K562 (cell line): ENCODE data around the gene CHRM1. TPM values are rescaled to one million over a fixed set of nuclear protein-coding genes. Genes with fewer than 3 reads are reported as not detected.

Source experiments
- ATF6 ChIP-seq: sonication (generic); formaldehyde crosslinking; IDR thresholded peaks from 2 replicates; pipeline ENCODE4 v1.4.0; 2020; ENCODE audit warnings: mild to moderate bottlenecking, missing genetic modification reagents
- CREB1 ChIP-seq, 2 experiments: sonication (generic) in 1 of 2; formaldehyde crosslinking in 1 of 2; IDR thresholded peaks; 2 replicates each; pipeline versions ENCODE4 v1.6.1 to v1.8.0; 2012 to 2022; ENCODE audit warnings: inconsistent platforms in 1 of 2, mild to moderate bottlenecking in 1 of 2, missing genetic modification reagents in 1 of 2, moderate library complexity in 1 of 2
- HOMEZ ChIP-seq: fragments of 250-450 bp; sonication (Bioruptor Pico); IDR thresholded peaks from 2 replicates; pipeline ENCODE4 v1.4.0; 2020; ENCODE audit warnings: mild to moderate bottlenecking, moderate library complexity
- RAD51 ChIP-seq: fragments of 450-650 bp; IDR thresholded peaks from 2 replicates; pipeline ENCODE4 v1.7.1; 2016; ENCODE audit warnings: low read depth, mild to moderate bottlenecking, borderline replicate concordance
- RNF219 ChIP-seq: fragments of 250-450 bp; sonication (Bioruptor Pico); IDR thresholded peaks from 2 replicates; pipeline ENCODE4 v1.5.0; 2022; ENCODE audit warnings: mild to moderate bottlenecking
- SIN3B ChIP-seq: fragments of 450-650 bp; IDR thresholded peaks from 2 replicates; pipeline ENCODE4 v1.6.1; 2017; ENCODE audit warnings: low read depth, mild to moderate bottlenecking, moderate library complexity
- SLC30A9 ChIP-seq: fragments of 250-450 bp; sonication (Bioruptor Pico); IDR thresholded peaks from 2 replicates; pipeline ENCODE4 v1.8.0; 2022; ENCODE audit warnings: mild to moderate bottlenecking, moderate library complexity
- SRSF7 ChIP-seq: fragments of 200-400 bp; formaldehyde crosslinking; optimal IDR thresholded peaks from 2 replicates; pipeline ENCODE3; 2017; ENCODE audit warnings: mild to moderate bottlenecking, low read depth, low read length
- TAF15 ChIP-seq: fragments of 200-400 bp; formaldehyde crosslinking; IDR thresholded peaks from 2 replicates; pipeline ENCODE4 v1.6.1; 2017; ENCODE audit warnings: mild to moderate bottlenecking, low read depth, low read length, moderate library complexity
- TEAD1 ChIP-seq, 2 experiments: fragments of 450-650 bp in 1 of 2; sonication (generic) in 1 of 2; formaldehyde crosslinking; IDR thresholded peaks; 2 replicates each; pipeline versions ENCODE4 v1.4.0 to v1.8.0; 2020 to 2022; ENCODE audit warnings: mild to moderate bottlenecking in 2 of 2, missing genetic modification reagents in 1 of 2
- ZNF143 ChIP-seq: sonication (generic); formaldehyde crosslinking; IDR thresholded peaks from 2 replicates; pipeline ENCODE4 v1.9.0; 2022; ENCODE audit warnings: mild to moderate bottlenecking, missing genetic modification reagents
- ZNF174 ChIP-seq: fragments of 250-450 bp; sonication (Bioruptor Pico); IDR thresholded peaks from 2 replicates; pipeline ENCODE4 v1.4.0; 2020; ENCODE audit warnings: mild to moderate bottlenecking
- ZNF239 ChIP-seq: fragments of 250-450 bp; sonication (Bioruptor Pico); IDR thresholded peaks from 2 replicates; pipeline ENCODE4 v1.4.0; 2020; ENCODE audit warnings: mild to moderate bottlenecking
- ZNF445 ChIP-seq: fragments of 250-450 bp; sonication (Bioruptor Pico); IDR thresholded peaks from 2 replicates; pipeline ENCODE4 v1.4.0; 2020; ENCODE audit warnings: low read depth, mild to moderate bottlenecking, moderate library complexity
- ZNF695 ChIP-seq: fragments of 450-650 bp; formaldehyde crosslinking; IDR thresholded peaks from 2 replicates; pipeline ENCODE4 v1.4.0; 2020; ENCODE audit warnings: mild to moderate bottlenecking, moderate library complexity
- polyA plus RNA-seq, 8 experiments: library from polyadenylated mRNA; depleted of rRNA in 4 of 8; stranded (reverse) in 5 of 8; unstranded in 3 of 8; fragments of >200 nt; fragmentation: Nextera tagmentation in 2 of 8; fragmentation: Illumina TruSeq in 1 of 8; extraction: Ambion mirVana in 2 of 8; extraction: Trizol in 1 of 8; gene quantifications; 2 replicates each; pipeline versions ENCODE4 v1.2.1 to v1.2.3, GENCODE V29; 2011 to 2014; ENCODE audit warnings: inconsistent platforms in 1 of 8, missing spikeins in 1 of 8
- total RNA-seq, 7 experiments: library from RNA; depleted of rRNA in 6 of 7; stranded (reverse); fragments of >200 nt in 6 of 7; fragmentation: Illumina TruSeq in 2 of 7; extraction: Trizol in 2 of 7; gene quantifications; 2 replicates each; pipeline versions ENCODE4 v1.2.1 to v1.2.3, GENCODE V29; 2011 to 2021; ENCODE audit warnings: low replicate concordance in 1 of 7
- TF ChIP-seq, protein P1 (sequence below): fragments of 250-450 bp; sonication (Bioruptor Pico); IDR thresholded peaks from 2 replicates; pipeline ENCODE4 v1.4.0; 2020; ENCODE audit warnings: mild to moderate bottlenecking, moderate library complexity, borderline replicate concordance
- TF ChIP-seq, protein P2 (sequence below): sonication (generic); formaldehyde crosslinking; IDR thresholded peaks from 2 replicates; pipeline ENCODE4 v1.8.0; 2023; ENCODE audit warnings: mild to moderate bottlenecking, missing genetic modification reagents

Gene CHRM1
- total and polyA plus RNA-seq, 9 of the 15 experiments (the other 6 are each of a cell fraction or from before 2014, with no cell fraction given), result not detected

- TF ChIP-seq, protein P1, sequence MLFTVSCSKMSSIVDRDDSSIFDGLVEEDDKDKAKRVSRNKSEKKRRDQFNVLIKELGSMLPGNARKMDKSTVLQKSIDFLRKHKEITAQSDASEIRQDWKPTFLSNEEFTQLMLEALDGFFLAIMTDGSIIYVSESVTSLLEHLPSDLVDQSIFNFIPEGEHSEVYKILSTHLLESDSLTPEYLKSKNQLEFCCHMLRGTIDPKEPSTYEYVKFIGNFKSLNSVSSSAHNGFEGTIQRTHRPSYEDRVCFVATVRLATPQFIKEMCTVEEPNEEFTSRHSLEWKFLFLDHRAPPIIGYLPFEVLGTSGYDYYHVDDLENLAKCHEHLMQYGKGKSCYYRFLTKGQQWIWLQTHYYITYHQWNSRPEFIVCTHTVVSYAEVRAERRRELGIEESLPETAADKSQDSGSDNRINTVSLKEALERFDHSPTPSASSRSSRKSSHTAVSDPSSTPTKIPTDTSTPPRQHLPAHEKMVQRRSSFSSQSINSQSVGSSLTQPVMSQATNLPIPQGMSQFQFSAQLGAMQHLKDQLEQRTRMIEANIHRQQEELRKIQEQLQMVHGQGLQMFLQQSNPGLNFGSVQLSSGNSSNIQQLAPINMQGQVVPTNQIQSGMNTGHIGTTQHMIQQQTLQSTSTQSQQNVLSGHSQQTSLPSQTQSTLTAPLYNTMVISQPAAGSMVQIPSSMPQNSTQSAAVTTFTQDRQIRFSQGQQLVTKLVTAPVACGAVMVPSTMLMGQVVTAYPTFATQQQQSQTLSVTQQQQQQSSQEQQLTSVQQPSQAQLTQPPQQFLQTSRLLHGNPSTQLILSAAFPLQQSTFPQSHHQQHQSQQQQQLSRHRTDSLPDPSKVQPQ (CRISPR knock-in tag), result no peak
- TF ChIP-seq SIN3B (peak; percentile 69), CREB1 (IDR thresholded peaks at IDR 0.05) (peak; percentile 67), CREB1 (CRISPR knock-in tag; IDR thresholded peaks at IDR 0.05) (peak; percentile 91), SLC30A9 (no peak), SRSF7 (no peak), ZNF143 (CRISPR knock-in tag) (peak; percentile 62; the same call in 1 of the 2 replicates), RNF219 (CRISPR knock-in tag) (no peak; the same call in 1 of the 2 replicates), TAF15 (no peak), ZNF445 (CRISPR knock-in tag) (no peak), ZNF695 (CRISPR knock-in tag) (0 out of 2 replicates have a peak, but pooled peaks have one; percentile 60), ZNF239 (CRISPR knock-in tag) (no peak), RAD51 (no peak), HOMEZ (no peak), ATF6 (peak; percentile 95; the same call in 1 of the 2 replicates), TEAD1 (CRISPR knock-in tag; IDR thresholded peaks at IDR 0.05) (peak in 1 of 2 experiments; percentile 87; a peak in 2 of 4 replicates), ZNF174 (CRISPR knock-in tag) (no peak)
- TF ChIP-seq, protein P2, sequence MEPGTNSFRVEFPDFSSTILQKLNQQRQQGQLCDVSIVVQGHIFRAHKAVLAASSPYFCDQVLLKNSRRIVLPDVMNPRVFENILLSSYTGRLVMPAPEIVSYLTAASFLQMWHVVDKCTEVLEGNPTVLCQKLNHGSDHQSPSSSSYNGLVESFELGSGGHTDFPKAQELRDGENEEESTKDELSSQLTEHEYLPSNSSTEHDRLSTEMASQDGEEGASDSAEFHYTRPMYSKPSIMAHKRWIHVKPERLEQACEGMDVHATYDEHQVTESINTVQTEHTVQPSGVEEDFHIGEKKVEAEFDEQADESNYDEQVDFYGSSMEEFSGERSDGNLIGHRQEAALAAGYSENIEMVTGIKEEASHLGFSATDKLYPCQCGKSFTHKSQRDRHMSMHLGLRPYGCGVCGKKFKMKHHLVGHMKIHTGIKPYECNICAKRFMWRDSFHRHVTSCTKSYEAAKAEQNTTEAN (CRISPR knock-in tag), result 0 out of 2 replicates have a peak, but pooled peaks have one; percentile 42
These were observed 40.2 kb downstream of the CHRM1 start, which contains the start of gene SLC3A2 (continued) for GRCh38 chr11:62880803-62881578.
